NCI-H524 (cell line): ENCODE measurements around the gene ITGAD.
"Not testable (repeated sequence)": the region's sequence is repeated elsewhere in the genome, so short reads cannot be mapped to it uniquely, and the experiment has no call there.

Source experiments
- DNase-seq, 2 experiments: peaks; one replicate each; lab custom pipeline; 2025; lab: John Stamatoyannopoulos, UW

Gene ITGAD

DNA sequence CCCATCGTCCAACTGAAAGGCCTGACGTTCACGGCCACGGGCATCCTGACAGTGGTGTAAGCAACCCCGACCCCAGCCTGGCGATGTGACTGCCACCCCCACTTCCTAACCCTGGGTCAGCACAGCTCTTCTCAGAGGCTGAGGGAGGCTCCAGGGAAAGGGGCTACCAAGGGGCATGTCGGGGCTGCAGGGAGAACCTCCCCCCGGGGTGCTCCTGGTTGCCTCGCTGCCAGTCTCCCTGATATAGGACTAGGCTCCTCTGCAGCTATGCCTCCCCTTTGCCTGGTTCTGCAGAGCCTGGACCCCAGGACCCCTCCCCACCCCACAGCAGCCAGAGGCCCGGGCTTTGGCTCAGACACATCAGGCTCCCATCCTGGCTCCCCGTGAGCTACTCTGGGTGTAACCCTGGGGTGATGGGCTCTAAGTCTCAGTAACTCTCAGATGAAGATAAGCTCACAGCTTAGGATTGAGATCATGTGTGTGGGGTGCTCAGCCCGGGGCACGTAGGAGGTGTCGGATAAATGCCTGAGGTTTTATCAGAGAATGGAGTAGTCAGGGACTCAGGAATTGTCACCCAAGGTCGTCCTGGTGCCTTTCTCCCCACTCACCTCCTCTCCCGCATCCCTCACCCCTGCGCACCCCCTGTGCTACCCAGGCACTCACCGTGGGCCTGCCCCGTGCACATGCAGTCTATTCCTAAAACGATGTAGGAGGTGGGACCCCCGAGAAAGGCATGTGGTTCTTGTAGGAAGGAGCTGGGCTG, 10.6 kb downstream of the ITGAD start:
- DNase-seq: no peak

DNA sequence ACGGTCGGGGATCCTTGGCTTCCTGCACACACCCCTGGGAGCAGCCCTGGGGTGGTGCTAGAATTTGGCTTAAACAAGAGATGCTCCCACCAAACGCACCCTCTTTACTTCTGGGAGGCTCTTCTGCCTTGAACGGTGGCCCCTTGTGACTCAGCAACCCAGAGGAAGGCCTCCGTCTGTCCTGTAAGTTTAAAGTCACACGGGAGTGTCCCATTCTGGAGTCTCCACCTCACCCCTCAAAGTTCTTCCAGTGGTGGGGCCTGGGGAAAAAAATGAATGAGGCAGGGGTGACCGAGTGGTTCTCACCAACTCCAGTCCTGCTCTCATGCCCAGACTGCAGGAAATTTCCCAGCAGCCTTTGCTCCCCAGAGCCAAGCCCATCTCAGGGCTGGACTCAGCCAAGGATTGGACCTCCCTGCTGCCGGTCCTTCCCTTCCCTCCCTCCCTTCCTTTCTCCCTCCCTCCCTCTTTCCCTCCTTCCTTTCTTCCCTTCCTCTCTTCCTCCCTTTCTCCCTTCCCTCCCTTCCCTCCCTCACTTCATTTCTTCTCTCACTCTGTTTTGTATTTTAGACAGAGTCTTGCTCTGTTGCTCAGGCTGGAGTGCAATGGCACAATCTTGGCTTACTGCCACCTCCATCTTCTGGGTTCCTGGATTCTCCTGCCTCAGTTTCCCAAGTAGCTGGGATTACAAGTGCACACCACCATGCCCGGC, 11.4 kb downstream of the ITGAD start:
- DNase-seq: no peak

DNA sequence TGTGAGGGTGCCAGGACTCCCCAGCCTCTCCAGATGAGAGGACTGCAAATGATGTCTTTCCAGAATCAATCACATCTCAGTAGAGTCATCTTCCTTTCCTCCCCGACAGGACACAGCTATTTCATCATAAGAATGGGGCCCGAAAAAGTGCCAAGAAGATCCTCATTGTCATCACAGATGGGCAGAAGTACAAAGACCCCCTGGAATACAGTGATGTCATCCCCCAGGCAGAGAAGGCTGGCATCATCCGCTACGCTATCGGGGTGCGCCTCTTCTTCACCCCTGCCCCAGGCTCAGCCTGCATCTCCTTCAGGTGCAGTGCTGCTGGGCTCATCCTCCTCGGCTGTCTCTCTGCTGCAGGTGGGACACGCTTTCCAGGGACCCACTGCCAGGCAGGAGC, 14.3 kb downstream of the ITGAD start:
- DNase-seq: no peak

DNA sequence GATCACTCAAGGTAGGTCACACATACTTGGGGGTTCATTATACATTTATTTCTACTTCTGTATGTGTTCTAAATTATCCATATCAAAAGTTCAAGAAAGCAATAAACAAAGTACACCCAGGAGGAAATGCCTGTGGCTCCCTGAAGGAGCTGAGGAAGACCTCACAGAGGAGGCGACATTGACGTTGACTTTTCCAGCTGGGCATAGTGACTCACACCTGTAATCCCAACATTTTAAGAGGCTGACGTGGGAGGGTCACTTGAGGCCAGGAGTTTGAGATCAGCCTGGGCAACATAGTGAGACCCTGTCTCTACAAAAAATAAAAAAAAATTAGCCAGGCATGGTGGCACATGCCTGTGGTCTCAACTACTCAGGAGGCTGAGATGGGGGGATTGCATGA, 16.3 kb downstream of the ITGAD start:
- DNase-seq: no peak

DNA sequence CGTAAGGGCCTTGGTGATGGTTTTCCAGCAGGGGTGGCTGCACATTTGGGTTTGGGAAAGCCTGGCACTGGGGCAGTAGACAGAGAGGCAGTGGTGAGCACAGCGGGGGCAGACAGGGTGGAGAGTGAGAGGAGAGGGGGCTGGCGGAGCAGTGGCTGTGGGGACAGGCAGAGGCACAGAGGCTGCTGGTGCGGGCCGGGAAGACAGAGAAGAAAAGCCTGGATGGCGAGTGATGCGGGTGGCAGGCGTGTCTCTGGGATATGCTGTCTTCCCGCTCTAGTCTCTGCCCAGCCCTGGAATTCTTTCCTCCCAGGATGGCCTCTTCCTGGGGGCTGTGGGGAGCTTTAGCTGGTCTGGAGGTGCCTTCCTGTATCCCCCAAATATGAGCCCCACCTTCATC, 16.9 kb downstream of the ITGAD start:
- DNase-seq: no peak

DNA sequence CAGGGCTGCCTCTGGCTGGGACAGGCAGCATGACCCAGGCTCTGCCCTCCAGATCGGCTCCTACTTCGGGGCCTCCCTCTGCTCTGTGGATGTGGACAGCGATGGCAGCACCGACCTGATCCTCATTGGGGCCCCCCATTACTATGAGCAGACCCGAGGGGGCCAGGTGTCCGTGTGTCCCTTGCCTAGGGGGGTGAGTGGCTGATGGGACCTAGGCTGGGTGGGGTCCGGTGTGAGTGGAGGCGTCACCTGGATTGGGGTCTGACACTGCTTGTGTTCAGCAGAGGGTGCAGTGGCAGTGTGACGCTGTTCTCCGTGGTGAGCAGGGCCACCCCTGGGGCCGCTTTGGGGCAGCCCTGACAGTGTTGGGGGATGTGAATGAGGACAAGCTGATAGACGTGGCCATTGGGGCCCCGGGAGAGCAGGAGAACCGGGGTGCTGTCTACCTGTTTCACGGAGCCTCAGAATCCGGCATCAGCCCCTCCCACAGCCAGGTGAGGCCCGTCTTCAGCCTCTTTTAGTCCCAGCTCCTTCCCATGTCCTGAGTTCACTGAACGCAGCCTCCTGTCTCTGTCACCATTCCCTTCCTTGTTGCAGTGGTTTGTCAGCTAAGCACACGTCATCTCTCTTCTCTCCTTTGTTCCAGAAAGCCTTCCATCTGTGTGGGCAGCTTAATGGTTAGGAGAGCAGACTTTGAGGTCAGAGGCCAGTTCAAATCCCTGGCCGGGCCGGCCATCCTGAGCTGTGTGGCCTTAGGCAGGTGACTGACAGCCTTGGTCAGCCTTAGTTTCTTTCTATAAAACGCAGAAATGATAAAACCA, 18.1 kb downstream of the ITGAD start:
- no peak for DNase-seq

DNA sequence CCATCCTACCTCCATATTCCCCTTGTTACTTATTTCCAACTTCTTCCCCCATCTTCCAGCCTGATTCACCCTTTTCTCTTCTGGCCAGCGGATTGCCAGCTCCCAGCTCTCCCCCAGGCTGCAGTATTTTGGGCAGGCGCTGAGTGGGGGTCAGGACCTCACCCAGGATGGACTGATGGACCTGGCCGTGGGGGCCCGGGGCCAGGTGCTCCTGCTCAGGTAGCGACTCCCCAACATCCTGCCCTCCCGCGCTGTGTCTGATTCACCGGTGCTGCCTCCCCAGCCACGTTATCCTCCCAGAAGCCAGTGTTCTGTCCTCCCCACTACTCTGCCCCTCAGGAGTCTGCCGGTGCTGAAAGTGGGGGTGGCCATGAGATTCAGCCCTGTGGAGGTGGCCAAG, 19.6 kb downstream of the ITGAD start:
- no peak for DNase-seq

DNA sequence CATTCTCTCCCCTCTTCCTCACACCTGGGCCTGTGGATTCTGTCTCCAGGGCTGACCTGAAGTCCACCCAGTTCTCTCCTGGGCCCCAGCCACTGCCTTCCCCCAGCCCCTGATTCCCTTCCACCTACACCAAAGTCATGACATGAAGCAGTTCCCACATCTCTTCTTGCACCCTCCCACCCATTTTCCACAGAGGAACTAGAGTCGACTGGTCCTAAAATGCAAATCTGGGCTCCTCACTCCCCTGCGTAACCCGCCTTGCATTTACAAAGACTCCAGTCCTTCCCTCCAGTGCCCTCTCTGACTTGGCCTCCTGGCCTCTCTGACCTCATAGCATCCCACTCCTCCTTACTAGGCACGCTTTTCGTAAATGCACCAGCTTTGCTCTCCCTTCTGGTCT, 20.2 kb downstream of the ITGAD start:
- no peak for DNase-seq

DNA sequence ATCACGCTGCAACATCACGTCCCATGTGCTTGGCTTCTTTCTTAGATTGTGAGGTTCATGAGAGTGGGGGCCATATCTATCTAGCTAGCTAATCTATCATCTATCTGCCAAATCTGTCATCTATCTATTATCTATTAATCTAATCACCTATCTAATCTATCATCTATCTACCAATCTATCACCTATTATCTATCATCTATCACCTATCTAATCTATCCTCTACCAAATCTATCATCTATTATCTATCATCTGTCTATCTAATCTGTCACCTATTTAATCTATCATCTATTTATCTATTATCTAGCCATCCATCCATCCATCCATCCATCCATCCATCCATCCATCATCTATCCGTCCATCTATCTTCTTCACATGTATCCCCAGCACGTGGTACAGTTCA, 20.8 kb downstream of the ITGAD start:
- no peak for DNase-seq

DNA sequence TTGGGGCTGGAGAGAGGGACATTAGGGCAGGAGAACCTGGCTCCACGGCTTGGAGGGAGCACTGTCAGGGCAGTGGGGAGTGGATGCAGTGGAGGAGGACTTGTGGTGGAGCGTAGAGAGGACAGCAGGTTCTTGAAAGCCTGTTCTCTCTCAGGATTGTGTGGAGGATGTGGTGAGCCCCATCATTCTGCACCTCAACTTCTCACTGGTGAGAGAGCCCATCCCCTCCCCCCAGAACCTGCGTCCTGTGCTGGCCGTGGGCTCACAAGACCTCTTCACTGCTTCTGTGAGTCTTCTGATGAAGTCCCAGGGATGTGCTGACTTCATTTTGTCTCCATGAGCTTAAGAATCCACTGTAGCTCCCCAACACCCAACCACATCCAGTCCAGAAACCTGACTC, 21.6 kb downstream of the ITGAD start:
- no peak for DNase-seq

DNA sequence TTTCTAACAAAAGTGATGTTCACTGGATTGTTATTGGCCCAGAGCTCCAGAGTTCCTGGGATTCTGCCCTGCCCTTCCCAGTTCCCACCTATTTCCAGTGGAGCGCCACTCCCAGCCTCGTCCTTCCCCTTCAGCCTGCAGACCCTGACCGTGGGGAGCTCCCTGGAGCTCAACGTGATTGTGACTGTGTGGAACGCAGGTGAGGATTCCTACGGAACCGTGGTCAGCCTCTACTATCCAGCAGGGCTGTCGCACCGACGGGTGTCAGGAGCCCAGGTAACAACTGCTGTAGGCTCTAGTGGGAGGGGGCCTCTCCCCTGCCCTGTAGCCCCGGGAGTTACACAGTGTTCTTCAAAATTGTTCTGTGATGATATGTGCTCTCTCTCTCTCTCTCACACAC, 23.2 kb downstream of the ITGAD start:
- no peak for DNase-seq

DNA sequence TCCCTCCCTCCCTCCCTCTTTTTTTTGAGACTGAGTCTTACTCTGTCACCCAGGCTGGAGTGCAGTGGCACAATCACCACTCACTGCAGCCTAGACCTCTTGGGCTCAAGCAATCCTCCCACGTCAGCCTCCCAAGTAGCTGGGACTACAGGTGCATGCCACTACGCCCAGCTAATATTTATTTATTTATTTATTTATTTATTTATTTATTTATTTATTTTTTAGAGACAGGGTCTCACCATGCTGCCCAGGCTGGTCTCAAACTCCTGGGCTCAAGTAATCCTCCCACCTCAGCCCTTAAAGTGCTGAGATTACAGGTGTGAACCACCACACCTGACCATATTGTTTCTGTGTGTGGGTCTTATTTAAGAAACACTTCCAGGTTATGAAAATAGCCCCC, 23.9 kb downstream of the ITGAD start:
- DNase-seq: not testable (repeated sequence)

DNA sequence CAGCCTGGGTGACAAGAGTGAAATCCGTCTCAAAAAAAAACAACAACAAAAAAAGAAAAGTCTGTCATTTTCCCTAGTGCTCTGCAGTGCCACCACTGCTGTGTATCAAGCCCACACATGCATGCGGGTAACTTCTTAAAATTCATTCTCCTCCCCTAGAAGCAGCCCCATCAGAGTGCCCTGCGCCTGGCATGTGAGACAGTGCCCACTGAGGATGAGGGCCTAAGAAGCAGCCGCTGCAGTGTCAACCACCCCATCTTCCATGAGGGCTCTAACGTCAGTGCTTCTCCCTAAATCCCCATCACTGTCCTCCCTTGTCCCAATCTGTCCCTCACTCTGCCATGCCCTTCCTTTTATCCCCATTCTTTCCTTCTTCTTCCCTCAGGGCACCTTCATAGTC, 24.8 kb downstream of the ITGAD start:
- DNase-seq: no peak

DNA sequence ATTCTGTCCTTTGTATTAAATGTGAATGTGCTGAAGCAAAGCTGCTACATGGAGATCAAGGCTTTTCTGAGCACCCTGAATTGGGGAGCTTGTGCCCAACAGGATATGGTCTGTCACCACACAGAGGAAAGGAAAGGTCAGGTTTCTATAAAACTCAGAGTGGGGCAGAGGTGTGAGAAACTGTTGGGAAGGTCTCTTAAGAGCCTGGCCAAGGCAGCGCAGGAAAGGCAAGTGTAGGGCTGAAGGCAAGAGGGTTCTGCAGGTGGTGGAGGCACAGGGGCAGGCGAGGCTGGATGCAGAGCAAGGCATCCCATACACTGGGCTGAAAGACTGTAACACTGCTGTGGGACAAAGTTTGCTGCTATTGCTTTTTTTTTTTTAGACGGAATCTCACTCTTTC, 26.9 kb downstream of the ITGAD start:
- no peak for DNase-seq

DNA sequence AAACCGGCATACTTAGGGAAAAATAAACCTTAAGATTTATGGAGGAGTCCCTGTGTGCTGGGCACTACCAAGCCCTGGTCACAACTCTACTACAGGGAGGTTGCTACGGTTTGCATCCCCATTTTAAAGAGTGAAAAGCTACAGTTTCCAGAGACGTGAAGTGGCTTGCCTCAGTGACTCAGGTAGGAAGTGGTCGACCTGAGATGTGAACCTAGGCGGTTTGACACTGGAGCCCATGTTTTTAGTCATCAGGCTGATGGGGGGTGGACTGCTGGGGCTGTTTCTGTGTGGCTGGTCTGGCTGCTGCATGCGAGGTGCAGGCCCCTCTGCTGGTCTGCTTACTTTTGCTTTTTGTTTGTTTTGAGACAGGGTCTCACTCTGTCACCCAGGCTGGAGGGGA, 28.5 kb downstream of the ITGAD start:
- DNase-seq: no peak

DNA sequence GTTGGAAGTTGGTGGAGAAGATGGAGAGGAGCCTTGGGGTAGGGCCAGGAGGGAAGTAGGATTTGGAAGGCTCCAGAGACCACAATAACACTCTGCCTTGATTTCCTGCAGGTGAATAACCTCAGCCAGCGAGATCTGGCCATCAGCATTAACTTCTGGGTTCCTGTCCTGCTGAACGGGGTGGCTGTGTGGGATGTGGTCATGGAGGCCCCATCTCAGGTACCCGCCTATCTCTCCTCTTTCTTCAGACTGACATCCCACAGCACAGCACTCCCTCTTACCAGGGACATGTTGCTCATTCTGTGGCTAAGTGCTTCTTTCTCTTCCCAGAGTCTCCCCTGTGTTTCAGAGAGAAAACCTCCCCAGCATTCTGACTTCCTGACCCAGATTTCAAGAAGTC, 30.1 kb downstream of the ITGAD start:
- DNase-seq: no peak

DNA sequence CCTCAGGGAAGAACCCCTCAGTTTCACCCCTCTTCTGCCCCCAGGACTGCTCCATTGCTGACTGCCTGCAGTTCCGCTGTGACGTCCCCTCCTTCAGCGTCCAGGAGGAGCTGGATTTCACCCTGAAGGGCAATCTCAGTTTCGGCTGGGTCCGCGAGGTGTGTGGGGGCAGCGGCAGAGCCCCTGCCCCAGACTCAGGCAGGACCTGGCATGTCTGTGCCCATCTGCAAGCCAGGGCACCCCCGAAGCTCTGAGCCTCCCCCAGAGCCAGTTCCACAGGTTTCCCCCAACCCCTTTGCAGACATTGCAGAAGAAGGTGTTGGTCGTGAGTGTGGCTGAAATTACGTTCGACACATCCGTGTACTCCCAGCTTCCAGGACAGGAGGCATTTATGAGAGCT, 30.7 kb downstream of the ITGAD start:
- DNase-seq: no peak

DNA sequence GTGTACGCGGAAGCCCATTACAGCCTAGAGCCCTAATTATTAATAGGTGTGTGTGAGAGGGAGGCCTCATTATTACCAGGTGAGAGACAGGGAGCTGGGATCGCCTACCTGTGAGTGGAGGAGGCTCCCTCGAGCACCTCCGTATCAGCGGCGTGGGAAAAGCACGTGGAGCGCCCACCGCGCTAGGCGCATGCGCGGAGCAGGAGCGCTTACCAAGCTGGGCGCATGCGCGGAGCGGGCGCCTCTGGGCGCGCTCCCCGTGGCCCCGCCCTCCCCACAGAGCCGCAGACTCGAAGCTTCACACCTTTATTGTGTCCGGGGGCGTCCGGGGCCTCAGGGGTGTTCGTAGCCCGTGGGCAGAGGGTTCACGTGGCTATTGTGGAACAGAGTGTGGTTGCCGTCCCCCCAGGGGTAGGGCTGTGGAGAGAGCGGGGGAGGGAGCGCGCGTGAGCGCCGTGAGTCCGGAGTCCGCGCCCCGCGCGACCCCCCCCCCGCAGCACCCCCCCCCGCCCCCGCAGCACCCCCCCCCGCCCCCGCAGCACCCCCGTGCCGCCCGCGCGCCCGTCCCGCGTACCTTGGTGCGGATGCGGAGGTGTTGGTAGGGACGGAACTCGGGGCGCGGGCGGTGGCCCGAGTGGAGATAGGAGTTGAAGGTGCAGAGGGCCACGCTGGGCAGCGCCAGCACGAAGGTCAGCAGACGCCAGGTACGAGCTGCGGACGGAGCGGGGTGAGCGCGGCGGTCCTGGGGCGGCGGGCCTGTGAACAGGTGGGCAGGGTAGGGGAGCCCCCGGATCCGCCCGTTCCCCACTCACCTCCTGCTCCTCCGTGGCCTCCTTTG, 34.5 kb downstream of the ITGAD start:
- no peak for DNase-seq

DNA sequence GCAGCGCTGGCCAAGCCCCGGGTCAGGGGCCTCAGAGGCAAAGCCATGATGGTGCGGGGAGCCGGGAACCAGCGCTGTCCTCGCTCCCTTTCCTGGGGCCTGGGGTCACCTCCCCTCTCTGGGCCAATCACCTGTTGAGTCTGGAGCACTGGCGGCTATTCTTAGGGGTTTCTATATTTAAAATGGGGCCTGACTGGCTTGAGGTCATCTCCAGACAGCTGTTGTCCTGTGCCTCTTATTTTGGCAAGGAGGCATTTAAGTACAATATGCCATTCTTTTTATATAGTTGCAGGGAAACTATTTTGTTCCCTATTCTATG, 35.1 kb downstream of the ITGAD start, which contains the start of gene COX6A2:
Gene COX6A2, minus strand, starts transcription at position 82 of the 319 bp plus-strand sequence. Its CDS starts 35 bp downstream, at position 47.
- DNase-seq: no peak

DNA sequence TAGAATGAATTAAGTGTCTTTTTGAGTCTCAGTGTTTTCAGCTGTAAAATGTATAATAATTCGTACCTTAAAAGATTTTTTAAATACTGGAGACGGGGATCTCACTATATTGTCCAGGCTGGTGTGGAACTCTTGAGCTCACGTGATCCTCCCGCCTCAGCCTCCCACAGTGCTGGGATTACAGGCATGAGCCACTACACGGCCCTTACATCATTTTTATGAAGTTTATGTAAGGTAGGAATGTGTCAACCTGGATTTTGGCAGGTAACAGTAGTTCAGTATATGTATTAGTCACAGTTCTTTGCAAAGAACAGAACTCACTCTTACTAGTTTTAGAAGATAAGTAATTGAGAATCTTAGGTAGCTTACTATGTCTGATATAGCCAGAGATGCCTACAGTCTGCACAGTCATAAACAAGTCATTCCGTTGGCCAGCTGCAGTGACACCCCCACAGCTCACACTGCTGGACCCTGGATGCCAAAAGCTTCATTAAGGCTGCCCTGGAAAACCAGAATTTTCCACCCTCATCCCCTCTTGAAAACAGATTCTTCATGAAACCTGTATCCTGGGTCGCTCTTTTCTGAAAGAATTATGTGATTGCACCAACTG, 35.6 kb downstream of the ITGAD start:
- no peak for DNase-seq

DNA sequence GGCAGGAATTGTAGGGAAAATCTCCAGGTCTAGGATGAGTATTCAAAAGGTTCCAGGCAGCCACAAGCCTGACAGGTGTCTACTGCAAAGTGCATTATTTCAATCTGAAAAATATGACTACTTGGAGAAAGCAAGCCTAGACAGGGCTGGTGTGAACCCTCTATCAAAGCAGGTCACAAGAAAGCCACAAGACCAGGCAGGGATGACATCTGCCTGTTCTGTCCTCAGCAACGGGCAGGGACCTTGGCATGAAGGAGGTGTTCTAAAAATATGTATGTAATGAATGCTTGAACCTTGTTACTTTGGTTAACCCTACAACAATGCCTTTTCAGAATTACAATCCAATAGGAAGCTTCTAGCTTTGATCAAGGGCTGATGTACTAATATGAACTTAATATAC, 36.2 kb downstream of the ITGAD start:
- no peak for DNase-seq

DNA sequence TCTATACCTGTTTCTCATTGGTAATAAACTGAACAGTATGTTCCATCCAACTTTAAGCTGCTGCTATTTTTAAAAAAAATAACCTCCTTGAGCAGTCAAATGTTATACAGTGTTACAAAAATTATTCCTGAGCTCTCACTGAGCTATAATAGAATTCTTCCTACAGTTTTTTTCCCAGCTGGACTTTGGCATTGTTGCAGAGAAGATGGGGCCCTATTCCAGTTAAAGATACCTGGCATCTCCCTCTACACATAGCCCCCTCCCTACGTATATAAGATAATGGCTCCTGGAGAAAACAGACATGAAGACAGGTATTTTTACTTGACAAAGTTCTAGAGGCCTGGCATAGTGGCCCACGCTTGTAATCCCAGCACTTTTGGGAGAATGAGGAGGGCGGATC, 36.7 kb downstream of the ITGAD start:
- DNase-seq: no peak
